GM23248 (cell line): ENCODE data around the gene ZNF536.

Experiments used
- EZH2 ChIP-seq: fragments of 200-600 bp; sonication (generic); IDR thresholded peaks from 2 replicates; pipeline ENCODE4 v1.6.1; 2018; ENCODE audit warnings: antibody characterized with exemption, mild to moderate bottlenecking; ENCODE audit not compliant: insufficient read depth, poor library complexity, severe bottlenecking
- EZH2phosphoT487 ChIP-seq: fragments of 200-600 bp; sonication (generic); IDR thresholded peaks from 2 replicates; pipeline ENCODE4 v1.6.1; 2018; ENCODE audit warnings: antibody characterized with exemption, moderate library complexity, mild to moderate bottlenecking, low read depth; ENCODE audit not compliant: insufficient read depth

DNA sequence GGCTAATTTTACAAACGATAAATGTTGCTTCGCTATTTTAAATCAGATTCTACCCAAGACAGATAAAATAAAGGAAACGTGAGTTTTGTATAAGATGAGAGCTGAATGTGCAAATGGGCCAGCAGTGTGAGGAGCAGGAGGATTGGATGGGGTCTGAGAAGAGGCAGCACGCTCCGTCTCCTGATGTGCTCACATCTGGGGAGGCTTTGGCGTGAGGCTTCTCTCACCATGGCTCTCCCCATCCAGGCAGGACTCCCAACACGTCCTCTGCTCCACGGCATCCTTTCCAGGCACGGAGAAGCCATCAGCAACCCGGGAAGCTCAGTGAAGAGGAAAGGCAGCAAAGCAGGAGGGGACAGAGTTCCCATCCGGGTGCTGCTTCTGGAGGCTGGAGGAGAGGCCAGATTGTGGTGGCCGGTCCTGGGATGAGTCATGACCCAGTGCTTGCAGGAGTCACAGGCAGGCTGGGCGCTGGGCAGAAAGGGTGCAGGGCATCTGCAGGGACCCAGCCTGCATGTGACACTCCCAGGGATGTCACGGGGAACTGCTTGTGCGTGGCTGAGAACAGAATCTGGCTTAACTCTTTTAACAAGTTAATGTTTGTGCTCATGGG lies 47.5 kb downstream of the ZNF536 start:
- TF ChIP-seq EZH2phosphoT487 (no peak), EZH2 (no peak)
